ENCODE measurements around the gene NOTCH3.

NOTCH3 gene

DNA sequence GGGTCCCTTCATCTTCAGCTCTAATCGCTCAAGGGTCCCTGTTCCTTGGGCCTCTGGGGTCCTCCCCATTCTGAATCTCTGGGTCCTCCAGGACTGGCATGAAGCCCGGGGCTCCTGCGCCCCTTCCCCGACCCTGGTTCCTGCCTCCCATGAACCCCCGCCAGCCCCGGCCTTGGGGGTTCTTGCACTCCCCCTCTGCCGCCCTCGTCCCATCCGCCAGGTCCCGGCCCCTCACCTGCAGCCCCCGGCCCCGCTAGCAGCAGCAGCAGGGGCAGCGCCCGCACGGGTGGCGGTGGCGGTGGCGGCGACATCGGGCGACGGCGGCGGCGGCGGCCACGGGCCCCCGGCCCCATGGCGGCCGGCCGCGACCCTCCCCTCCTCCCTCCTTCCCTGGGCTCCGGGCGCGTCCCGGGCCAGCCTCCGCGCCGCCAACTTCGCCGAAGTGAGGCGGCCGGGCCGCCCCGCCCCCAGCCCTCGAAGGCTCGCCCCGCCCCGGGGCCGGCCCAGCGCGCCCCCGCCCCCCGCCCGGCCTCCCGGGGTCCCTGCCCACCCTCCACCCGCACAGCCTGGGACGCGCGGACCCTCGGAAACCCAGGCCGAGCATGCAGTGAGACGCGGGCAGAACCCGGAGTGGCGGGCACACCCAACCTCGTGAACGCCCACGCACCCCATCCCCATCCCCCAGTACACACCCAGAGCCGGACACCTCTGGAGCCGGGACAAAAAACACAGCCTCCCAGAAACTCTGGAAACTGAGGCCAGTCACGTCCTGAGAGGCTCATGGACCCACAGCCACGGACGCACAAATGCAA is at the start of gene NOTCH3:
TSS of gene NOTCH3 (minus strand) at position 443 of the 812 bp plus-strand sequence. CDS start at position 353, 90 bp downstream.
- no peak for DNase-seq

DNA sequence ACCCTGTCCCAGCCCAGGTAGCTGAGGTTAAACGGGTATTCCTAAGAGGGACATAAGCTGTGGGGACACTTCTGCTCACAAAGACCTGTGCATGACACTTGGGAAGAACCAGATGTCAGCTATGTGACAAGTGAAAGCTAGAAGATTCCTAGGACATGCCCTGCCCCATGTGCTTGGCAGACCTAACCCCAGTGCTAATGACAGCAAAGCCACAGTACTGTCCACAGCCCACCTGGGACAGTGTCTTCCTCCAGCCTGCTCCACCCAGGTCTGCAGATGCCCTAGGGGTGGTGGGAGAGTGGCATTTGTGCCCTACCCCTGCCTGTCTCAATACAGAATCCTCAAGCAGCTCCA is 49.8 kb upstream of the NOTCH3 start:
- DNase-seq: no peak

DNA sequence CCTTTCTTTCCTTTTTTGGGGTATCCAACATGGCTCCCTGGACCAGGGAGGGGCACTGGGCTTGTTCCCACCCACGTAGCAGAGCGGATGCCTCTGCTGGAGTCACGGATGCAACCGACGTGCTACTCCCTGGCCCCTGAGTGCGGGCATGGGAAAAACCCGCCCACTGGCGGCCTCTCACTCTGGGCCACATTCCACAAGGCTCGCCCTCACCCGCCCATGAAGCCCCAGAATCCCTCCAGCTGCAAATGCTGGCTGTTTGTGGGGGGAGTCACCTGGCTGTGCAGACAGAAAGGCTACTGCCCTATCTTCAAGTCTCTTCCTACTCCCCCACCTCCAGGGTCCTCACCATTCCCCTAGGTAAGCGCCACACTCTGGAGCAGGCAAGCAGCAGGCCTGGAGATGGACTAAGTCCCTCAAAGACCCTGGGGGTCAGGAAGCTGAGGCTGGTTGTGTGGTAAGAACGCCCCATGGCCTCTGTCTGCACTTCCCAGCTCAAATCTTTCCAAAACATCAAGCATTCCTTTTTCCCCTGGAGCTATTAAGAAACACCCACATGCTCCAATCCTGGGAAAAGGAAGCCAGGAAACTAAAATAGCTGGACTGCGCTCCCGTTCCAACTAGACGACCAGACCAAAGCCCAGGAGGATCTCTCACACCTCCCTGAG is 49.3 kb upstream of the NOTCH3 start:
- no peak for DNase-seq

DNA sequence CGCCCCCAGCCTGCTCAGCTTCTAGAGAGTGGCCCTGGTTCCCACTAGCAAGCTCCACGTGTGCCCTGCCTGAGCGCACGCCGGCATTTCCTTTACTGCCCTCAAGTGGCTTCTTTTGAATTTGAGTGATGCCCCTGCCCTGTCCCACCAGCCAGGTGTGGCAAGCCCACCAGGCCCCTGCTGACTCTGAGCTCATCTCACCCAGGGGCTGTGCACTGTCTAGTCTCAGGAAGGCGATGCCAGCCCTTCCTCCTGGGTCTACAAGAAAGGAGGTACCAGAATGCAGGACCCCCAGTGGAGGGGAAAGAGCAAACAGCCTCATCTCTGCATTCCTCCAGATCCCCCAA is 48.7 kb upstream of the NOTCH3 start:
- no peak for DNase-seq

DNA sequence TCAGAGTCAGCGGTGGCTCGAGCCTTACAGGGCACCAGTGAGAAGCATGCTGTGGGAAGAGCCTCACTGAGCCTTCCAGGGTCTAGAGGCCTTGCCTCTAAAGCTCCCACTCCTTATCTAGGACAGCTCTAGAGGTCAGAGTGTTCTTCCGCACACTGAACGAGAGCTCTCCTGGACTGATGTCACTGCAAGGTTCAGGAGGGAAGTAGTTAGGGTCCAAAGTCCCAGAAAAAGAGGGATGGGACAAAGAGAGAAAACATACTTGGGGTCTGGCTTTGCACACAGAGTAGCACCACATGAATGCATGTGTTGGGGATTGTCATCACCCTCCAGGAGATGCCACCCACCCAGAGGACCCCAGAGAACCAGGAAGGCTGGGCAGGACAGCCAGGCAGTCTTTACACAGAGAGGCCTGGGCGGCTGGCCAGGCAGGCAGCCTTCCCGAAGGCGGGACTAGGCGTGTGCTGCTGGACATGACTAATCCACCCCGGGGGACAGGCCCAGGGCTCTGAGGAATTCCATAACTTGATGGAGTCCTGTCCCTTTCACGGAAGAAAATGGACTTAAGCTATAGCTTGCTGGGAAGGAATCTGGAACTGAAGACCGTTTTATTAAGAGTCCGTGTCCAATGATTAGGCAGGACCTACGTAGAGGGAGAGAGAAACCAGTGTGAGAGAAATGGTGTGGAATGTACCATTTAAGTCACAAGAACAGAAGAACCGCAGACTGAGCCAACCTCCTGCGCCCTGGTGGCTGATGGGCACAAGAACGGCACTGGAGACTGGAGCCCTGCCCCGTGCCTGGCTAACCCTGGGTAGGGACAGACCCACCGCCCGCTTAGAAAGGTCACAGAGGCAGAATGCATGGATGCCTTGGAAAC is 48.1 kb upstream of the NOTCH3 start:
- no peak for DNase-seq

DNA sequence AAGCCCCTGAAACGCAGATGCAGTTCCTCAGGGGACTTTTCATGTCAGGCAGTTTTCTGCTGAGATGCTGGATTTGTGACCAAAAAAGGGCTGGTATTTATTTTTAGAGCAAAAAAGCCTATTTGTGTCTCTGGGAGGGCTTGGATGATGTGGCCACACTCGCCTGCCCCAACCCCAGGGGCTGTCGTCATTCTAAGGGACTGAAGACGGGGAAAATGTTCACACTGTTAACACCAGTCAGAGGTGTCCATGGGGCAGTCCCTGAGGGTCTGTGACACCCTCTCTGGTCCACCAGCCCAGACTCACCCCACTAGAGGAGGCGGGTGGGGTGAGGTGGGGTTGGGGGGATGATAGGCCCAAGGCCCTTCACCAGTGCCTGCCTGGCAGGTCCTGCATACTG is 47.3 kb upstream of the NOTCH3 start:
- no peak for DNase-seq

DNA sequence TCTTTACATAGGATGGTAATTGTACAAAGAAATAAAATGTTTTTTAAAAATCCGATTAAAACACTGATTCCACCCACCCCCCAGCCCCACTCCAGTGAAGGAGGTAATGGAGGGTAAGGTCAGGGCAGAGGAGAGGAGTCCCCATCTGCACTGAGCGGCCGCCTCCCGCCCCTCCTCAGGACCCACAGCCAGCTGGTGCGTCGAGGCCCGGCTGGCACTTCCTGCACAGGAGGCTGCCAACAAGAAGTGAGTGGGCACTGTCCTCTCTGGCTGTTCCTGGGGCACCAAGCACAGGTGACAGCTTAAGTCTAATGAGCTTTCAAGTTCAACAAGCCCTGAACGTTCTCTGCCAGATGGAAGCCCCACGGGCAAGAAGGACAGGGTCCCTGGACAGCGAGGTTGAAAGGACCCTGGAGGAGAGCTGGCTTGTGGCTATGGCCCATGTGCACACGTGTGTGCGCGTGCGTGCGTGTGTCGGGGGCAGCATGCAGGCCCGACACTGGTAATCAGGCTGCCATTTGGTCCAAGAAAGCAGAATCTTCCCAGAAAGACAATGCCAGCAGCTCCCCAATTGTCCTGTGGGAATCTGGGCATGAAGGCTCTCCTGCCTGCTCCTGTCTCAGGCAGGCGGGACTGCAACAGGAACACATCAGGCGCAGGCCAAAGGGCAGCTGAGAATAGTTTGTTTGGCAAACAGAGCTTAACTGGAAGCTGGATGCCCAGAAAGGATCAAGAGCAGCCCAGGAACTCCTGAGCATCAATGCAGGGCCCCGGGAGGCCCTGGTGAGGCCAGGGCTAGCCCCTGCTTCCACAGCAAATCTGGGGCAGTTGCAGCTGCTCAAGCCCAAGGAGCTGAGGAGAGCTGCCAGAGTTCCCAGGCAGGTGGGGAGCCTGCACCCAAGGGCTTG is 46.6 kb upstream of the NOTCH3 start:
- DNase-seq: no peak

DNA sequence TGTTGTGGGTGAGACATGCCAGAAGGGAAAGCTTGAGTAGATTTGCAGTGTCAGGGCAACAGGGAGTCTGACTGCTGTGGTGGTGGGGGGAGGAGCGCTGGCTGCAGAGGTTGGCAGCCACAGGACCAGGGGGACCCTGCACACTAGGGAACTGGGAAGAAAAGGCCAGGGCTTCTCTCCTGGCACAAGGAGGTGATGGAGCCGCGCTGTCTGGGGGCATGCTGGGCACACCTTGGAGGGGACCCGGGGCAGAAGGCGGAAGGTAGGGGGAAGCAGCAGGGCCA is 45.3 kb upstream of the NOTCH3 start:
- no peak for DNase-seq

DNA sequence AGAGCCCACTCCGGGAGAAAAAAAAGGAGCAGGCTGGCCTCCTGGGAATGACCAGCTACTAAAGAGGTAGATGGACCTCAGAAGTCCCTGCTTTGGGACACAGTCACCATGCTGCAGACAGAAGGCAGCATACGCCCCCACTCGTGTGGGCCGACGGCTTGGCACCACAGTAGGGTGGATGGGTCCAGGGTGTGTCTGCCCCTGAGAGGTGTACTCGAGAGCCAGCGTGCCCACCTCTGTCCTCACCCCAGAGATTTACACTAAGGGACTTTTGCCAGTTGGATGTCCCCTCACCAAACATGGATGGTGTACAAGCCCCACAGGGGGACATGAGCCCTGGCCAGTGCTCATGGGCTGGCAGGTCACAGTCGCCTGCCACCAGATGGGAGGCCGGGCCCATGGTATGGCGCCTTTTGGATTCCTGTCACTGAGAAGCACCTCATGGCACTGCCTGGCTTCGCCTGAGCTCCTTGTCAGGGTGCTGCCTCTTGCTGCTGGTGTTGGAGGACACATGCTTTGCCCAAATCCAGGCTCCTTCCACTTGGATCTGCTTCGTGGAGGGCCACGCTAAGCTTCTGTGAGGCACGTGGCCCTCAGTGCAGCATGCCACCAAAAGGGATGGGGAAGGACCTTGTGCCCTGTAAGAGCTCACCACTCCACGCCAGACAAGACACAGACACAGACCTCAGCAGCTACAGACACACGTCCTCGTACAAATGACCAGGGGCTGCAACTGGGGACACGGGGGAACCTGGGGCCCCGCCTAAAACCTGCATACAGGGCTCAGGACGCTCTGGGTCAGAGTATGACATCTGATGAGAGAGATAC is 44.8 kb upstream of the NOTCH3 start:
- no peak for DNase-seq

DNA sequence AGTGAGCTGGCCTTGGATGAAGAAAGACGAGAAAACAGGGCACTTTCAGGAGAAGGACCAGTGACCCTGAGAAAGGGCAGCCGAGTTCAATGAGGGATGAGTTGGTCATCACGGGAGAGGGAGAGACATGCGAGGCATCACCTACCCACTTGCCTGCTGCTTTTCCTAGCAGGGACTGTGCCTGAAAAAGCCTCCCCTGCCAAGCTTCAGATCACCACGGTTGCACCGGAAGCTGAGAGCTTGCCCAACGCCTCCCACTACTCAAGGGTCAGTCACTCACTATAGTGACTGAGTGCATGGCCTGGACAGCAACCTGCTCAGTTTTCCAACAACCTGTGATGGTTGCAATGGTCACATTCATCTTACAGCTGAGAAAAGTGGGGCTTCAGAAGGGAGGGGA is 44.0 kb upstream of the NOTCH3 start:
- no peak for DNase-seq

DNA sequence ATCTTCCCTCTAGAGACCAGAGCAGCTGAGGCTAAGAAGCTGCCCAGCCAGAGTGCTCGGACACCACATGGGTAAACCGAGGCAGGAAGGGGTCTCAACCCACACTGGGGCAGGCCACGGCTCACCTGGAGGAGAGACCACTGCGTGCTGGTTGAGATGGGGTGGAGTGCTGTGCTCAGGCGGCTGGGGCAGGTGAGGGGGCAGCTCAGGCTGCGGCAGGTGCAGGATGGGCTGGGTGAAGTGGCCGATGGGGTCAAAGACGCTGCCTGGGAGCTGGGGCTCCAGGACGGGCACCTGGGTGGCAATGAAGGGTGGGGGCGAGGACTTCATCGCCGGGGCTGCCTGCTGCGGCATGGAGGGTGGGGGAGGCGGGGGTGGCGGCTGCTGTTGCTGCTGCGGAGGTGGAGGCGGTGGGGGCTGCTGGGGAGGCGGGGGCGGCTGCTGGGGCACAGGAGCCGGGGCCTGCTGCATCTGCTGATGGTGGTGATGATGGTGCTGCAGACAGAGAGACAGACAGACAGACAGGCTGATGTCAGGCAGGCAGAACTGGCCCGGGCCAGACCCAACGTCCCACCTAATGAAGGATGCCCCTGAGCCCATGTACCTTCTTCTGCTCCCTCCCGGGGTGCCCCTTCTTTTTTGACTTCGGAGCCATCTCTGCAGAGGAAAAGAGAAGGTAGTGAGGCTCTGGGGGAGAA is 43.5 kb upstream of the NOTCH3 start:
- DNase-seq: no peak

DNA sequence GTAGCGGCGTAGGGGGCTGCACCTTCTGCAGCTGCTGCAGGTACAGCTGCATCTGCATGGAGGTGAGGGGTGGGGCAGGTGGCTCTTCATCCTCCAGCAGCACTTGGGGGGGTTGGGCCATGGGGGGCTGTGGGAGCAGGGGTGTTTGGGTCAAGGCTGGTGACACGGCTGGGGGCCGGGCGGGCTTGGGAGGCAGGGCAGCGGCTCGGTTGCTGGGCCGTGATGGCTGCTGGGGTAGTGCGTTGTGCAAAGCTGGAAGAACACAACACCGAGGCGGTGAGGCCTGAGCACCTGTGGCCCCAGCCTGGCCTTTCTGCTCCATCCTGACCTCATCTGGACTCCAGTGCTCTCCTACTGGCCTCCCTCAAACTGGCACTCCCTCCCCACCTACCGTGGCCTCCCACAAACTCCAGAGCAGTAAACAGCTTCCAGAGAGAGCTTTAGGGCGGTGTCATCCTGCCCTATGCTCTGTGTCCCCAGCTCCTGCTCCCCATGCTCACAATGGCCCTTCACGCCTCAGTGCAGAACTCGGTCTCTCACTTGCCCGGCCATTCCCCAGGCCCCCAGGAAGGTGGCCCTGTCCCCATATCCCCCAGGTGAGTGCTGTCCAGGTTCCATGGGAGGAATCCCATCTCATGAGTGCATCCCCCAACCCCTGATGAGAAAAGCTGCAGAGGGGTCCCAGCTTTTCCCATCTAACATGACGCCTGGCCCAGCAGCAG is 42.6 kb upstream of the NOTCH3 start:
- no peak for DNase-seq

DNA sequence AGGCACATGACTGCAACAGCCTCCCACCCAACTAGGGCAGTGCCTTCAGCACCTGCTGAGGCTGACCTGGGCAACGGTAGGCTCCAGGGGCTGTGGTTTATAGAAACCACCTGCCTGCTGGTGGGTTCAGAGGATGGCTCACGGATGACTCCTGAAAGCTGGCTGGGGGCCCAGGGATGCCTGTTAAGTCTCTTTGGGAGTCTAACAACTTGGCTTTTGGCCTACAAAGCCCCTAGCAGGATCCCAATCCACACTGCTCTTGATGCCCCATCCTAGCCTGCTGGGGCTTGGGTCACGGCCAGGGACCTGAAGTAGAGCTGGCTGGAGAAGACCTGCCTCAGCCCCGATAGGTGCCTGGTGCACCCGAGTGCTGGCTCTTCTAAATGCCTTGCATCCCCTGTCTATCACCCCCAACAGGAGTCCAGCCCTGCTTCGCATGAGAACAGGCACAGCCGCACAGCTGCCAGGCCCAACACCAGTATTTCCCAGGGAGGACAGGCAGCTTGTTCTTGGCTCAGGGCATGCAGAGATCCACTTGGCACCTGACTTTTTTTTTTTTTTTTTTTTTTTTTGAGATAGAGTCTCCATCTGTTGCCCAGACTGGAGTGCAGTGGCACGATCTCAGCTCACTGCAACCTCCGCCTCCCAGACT is 40.6 kb upstream of the NOTCH3 start:
- DNase-seq: no peak

DNA sequence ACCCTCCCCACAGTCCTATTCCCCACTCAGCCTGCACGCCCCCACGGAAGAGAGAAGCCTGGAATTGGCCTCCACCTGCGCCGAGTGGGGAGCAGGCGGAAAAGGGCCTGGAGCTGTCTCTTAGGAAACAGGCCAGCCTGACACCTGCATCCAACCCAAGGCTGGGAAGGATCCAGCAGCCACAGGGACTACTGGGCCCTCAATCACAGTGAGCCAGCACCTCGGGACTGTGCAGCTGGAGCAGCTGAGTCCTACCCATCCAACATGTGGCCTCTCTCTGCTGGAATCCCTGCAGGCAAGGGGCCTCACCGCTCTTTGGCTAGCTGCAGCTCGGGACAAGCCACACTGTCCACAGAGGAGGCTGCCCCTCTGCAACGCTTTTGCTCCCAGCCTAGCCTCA is 39.7 kb upstream of the NOTCH3 start:
- no peak for DNase-seq

DNA sequence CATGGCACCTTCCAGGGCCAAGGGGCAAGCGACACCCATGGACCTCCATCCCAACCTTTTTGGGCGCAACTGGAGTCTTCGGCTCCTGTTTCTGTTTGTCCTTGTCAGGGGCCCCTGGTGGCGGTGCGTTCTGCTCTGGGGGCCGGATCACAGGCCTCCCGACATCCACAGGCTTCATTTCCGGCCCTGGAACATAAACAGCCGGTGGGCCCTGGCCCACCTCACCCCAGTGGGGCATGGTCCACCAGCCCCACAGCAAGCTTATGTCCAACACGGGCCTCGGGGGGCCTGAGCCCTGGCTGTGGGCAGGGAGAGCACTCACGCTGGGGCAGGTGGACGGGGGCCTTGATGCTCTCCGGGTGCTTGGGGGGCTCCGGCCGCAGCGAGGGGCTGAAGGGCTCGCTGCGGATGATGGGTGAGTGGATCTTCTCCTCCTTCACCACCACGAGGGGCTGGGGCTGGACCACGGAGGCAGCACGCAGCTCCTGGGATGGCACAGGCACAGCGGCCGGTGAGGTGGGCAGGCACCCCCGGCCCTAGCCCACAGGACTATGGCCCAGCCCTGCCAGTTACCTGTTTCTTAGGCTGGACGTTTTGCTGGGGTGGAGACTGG is 38.6 kb upstream of the NOTCH3 start:
- DNase-seq: no peak

DNA sequence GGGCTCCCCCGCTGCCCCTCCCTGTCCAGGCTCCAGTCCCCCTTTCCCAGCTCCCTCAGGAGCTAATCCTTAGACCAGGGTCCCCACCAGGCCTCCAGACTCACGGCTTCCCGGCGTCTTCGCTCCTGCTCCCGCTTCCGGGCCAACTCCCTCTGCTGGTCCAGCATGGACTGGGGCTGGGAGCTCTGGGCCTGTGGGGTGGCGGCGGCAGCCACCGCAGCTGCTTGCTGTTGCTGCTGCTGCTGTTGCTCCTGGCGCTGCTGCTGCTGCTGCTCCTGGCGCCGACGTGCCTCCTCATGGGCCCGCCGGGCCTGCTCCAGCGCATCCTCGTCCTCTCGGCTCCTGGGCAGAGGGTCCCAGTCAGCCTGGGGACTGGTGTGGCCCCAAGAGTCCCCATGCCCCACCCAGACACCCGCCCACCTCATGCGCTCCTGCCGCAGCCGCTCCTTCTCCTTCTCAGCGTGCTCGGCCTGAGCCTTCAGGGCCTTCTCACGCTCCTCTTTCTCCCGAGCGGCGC is 37.9 kb upstream of the NOTCH3 start:
- no peak for DNase-seq

DNA sequence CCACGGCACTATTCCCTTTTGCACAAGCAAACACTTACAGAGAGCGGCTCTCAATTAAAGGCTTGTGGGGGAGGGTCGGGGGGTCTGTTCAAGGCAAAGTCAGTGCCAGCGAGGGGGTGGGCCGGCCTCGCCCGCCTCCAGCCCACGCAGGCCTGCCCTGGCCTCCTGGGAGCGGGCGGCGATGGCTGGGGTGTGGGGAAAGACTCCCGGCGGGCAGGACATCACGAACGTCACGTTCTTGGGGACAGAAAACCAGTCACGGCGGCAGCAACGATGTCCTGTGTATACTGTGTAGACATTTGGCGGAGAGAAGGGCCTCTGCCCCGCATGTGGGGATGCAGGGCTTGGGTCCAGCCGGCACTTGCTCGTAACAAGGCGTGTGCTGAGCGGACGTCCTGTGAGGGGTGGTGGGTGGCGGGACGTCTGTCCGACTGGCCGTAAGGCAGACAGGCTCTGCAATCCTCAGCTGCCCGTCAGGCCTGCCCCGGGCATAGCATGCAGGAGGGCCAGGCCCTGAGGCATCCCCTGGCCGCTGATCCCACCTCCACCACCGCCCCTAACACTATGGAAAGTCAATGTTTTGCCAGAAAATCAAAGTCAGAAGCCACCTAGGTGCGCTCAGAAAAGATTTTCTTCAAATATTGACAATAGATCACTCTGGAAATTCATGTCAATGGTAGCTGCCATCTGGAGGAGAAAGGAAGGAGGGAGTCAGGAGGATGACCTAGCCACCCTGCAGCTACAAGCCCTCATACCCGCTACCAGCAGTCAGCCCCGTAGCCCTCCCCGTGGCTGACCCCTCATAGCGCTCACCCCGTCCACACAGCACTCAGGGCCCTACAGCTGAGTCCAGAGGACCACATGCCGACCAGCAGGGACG is 37.2 kb upstream of the NOTCH3 start:
- no peak for DNase-seq

DNA sequence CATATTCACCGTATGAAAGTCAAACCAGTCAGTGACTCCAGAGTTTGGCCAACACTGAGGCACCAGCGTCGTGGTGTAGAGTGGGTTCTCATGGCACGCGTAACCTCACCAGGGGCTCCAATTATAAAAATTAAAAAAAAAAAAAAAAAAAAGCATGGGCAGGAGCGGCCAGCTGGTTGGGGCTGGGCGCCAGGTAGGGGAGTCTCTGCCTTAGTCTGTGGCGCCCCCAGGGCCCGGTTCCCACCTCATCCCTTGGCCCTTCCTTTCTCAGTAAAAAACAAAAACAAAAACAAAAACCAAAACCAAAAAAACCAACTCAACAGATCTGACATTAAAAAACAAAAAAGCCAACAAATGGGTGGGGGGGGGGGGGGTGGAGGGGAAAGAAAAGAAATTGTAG is 36.1 kb upstream of the NOTCH3 start:
- no peak for DNase-seq

Data from DMS153 (cell line).